Left forelimb (tissue), 1 donor: ENCODE results near the gene SIRT2.
"Not testable (repeated sequence)": the region's sequence is repeated elsewhere in the genome, so short reads cannot be mapped to it uniquely, and the experiment has no call there.

Experiments
- DNase-seq: peaks from one replicate; pipeline ENCODE4 v3.0.0-alpha.2; 2018; ENCODE audit warnings: low spot score

The SIRT2 gene

DNA sequence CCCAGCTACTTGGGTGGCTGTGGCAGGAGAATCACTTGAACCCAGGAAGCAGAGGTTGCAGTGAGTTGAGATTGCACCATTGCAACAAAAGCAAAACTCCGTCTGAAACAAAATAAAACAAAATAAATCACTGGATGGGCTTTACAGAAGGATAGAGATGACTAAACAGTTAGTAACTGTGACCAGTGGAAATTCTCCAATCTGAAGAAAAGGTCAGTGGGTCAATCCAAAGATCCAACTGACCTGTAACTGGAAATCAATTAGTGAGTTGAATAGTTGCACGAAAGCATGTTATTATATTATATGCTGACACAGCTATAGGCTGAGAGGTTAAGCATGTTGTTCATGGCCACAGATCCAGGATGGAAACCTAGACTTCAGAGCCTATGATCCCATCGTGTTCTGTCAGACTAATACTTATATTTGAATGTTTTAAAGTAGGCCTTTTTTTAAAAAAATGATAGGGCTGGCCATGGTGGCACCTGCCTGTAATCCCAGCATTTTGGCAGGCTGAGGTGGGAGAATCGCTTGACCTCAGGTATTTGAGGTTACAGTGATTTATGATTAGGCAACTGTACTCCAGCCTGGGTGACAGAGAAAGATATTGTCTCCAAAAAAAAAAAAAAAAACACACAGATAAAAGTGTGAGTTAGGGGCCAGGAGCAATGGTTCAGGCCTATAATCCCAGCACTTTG lies 69.2 kb downstream of the SIRT2 start:
- DNase-seq, result no peak

DNA sequence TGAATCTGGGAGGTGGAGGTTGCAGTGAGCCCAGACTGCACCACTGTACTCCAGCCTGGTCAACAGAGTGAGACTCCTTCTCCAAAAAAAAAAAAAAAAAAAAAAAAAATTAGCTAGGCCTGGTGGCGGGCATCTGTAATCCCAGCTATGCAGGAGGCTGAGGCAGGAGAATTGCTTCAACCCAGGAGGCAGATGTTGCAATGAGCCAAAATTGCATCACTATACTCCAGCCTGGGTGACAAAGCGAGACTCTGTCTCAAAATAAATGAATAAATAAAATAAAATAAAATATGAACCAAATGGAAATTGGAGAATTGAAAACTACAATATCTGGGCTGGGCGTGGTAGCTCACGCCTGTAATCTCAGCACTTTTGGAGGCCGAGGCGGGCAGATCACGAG lies 70.2 kb downstream of the SIRT2 start:
- DNase-seq, result not testable (repeated sequence)
